Mesothelial cell of epicardium (in vitro differentiated cells): ENCODE results near the gene GSG1L. TPM values are rescaled to one million over a fixed set of nuclear protein-coding genes. Genes with fewer than 3 reads are reported as not detected.

ENCODE experiments used
- DNase-seq, 2 experiments: peaks; one replicate each; pipeline ENCODE4 v3.0.0; 2021; ENCODE audit warnings: low spot score in 2 of 2; ENCODE audit not compliant: unreplicated experiment in 2 of 2
- H3K27ac Mint-ChIP-seq: 2 replicates; pipeline ENCODE4 v1.8.0; 2021; ENCODE audit warnings: mixed read lengths
- H3K27me3 Mint-ChIP-seq: 2 replicates; pipeline ENCODE4 v1.8.0; 2021; ENCODE audit warnings: low read depth, mixed read lengths
- H3K36me3 Mint-ChIP-seq: 2 replicates; pipeline ENCODE4 v1.8.0; 2021; ENCODE audit warnings: mixed read lengths
- H3K4me1 Mint-ChIP-seq: 2 replicates; pipeline ENCODE4 v1.8.0; 2021; ENCODE audit warnings: mixed read lengths
- H3K4me3 Mint-ChIP-seq: 2 replicates; pipeline ENCODE4 v1.8.0; 2021; ENCODE audit warnings: mild to moderate bottlenecking, moderate library complexity, mixed read lengths
- H3K9me3 Mint-ChIP-seq: 2 replicates; pipeline ENCODE4 v1.8.0; 2021; ENCODE audit warnings: mixed read lengths
- total RNA-seq: library from RNA; stranded (reverse); gene quantifications from 3 replicates; pipeline ENCODE4 v1.2.1, GENCODE V29; 2021
- TF ChIP-seq, protein P1 (sequence below): fragments of 200-600 bp; sonication (generic); IDR thresholded peaks from one replicate; pipeline ENCODE4 v1.5.0; 2021; ENCODE audit warnings: antibody characterized with exemption; ENCODE audit not compliant: unreplicated experiment

The GSG1L gene
- total RNA-seq, 1 donor from 2014 or later: 1.7 TPM

DNA sequence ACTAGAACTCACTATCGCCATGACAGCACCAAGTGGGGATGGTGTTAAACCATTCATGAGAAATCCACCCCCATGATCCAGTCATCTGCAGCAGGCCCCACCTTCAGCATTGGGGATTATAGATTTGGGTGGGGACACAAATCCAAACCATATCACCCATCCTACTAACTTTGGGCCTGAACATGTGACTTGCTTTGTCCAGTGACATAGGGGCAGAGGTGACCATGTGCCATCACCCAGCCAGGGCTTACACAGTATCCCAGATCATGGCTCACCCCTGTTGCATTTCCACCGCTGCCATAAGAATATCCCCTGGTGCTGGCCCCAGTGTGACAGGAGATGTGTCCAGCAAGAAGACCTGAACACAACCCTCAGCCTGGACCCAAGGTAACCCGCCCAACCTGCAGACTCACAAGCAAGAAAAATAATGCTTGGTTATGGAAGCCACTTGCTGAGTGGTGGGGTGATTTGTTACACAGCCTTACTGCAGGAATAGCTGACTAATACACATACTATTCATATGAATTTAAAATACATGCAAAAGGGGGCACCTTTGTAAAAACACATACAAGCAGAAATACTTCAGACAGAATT lies 130.9 kb downstream of the GSG1L start:
- Mint-ChIP-seq H3K36me3 (no peaks in the 10 kb centered on the region), H3K27me3 (peaks cover 42% of the 10 kb centered on the region), H3K4me1 (no peaks in the 10 kb centered on the region), H3K27ac (no peak overlapping the region), H3K4me3 (no peak overlapping the region), H3K9me3 (no peaks in the 10 kb centered on the region)
- no peak for DNase-seq
- TF ChIP-seq, protein P1, sequence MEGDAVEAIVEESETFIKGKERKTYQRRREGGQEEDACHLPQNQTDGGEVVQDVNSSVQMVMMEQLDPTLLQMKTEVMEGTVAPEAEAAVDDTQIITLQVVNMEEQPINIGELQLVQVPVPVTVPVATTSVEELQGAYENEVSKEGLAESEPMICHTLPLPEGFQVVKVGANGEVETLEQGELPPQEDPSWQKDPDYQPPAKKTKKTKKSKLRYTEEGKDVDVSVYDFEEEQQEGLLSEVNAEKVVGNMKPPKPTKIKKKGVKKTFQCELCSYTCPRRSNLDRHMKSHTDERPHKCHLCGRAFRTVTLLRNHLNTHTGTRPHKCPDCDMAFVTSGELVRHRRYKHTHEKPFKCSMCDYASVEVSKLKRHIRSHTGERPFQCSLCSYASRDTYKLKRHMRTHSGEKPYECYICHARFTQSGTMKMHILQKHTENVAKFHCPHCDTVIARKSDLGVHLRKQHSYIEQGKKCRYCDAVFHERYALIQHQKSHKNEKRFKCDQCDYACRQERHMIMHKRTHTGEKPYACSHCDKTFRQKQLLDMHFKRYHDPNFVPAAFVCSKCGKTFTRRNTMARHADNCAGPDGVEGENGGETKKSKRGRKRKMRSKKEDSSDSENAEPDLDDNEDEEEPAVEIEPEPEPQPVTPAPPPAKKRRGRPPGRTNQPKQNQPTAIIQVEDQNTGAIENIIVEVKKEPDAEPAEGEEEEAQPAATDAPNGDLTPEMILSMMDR: no peak

DNA sequence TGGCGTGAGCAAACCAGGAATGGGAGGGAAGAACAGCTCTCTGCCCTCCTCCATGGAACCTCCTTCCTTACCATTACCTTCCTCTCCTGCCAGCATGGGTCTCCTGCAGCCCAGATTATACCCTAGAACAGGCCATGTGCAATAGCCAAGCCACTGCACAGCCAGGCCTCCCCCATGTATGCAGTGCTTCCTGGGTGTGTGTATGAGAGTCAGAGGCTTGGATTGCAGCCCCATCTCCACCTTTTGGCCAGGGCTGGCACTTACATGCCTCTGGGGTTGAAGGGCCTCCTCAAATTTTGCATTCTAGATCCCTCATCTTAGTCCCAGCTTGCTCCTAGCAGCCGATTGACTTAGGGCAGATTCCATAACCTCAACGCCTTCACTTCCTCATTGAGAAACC lies 133.7 kb downstream of the GSG1L start:
- no peak overlapping the region for H3K27ac Mint-ChIP-seq
- peaks cover 56% of the 10 kb centered on the region for H3K27me3 Mint-ChIP-seq

DNA sequence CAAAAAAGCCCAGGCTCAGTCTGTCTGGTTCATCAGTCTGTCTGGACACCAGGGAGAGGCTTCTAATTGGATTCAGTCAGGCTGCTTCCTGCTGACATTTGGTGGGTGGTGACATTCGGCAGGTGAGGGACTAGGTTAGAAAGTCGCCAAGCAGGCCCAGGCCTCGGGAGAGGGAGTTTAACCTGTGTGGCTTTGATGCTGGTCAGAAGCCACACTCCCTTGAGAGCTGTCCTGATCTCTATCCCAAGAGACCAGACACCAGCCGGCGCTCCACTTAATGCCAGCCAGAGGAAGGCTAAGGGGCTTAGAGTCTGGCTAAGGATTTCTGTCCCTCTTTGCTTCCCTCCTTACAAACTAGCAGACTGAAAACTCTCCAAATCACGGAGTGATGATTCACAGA lies 135.0 kb downstream of the GSG1L start:
- TF ChIP-seq, protein P1: no peak
- peaks cover 51% of the 10 kb centered on the region for H3K27me3 Mint-ChIP-seq
- no peak overlapping the region for H3K27ac Mint-ChIP-seq
- H3K4me1 Mint-ChIP-seq: no peaks in the 10 kb centered on the region
- H3K9me3 Mint-ChIP-seq: no peaks in the 10 kb centered on the region
- DNase-seq: no peak
- no peak overlapping the region for H3K4me3 Mint-ChIP-seq
- no peaks in the 10 kb centered on the region for H3K36me3 Mint-ChIP-seq

More for the DNA sequence above, 133.7 kb downstream of the GSG1L start:
- TF ChIP-seq, protein P1: no peak
- Mint-ChIP-seq H3K36me3 (no peaks in the 10 kb centered on the region), H3K9me3 (no peaks in the 10 kb centered on the region), H3K4me3 (no peak overlapping the region), H3K4me1 (no peaks in the 10 kb centered on the region)
- no peak for DNase-seq

DNA sequence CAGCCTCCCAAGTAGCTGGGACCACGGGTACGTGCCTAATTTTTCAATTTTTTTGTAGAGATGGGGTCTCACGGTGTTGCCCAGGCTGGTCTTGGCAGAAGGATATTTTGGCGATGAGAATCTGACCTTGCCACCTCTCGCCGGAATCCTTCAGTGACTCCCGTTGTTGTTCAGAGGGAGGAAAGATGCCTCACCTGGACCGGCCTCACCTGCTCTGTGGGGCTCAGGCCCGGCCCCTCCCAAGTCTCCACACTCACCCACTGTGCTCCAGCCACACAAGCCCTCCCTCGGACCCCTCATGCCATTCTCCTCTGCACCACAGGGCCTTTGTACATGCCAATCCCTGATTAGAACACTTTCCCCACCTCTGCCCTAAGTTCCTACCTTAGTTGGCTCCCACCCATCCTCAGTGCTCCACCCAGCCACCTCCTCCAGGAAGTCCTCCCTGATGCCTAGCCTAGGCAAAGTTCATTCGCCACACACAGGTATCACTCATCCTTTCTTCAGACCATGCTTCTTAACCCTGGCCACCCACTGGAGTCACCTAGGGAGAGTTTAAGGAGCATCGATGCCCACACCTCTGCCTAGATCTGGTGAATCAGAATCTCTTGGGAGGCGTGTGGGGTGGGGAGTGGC lies 136.1 kb downstream of the GSG1L start:
- no peaks in the 10 kb centered on the region for H3K9me3 Mint-ChIP-seq
- H3K4me1 Mint-ChIP-seq: no peaks in the 10 kb centered on the region
- H3K4me3 Mint-ChIP-seq: no peak overlapping the region
- no peak overlapping the region for H3K27ac Mint-ChIP-seq
- H3K36me3 Mint-ChIP-seq: no peaks in the 10 kb centered on the region
- TF ChIP-seq, protein P1: no peak
- DNase-seq: no peak
- peaks cover 52% of the 10 kb centered on the region for H3K27me3 Mint-ChIP-seq

DNA sequence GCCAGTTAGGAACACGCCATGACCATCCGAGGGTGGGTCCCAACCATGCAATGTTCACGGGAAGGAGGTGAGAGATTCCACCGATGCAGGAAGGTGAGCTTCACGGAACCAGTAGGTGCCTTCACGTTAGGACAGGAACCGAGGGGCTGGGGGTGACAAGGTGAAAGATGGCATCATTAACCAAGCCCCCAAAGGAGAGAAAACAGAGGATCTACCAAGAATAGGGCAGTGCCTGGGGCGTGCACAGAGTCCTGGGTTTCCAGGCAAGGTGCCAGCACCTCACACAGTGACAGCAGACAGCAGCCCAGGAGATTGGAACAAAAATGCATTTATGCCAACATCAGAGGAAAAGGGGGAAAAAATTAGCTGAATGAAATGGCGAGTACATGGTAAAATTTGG lies 137.9 kb downstream of the GSG1L start:
- H3K27ac Mint-ChIP-seq: no peak overlapping the region
- H3K9me3 Mint-ChIP-seq: no peaks in the 10 kb centered on the region
- no peaks in the 10 kb centered on the region for H3K36me3 Mint-ChIP-seq
- TF ChIP-seq, protein P1: no peak
- no peak for DNase-seq
- no peak overlapping the region for H3K4me3 Mint-ChIP-seq
- peaks cover 2% of the 10 kb centered on the region for H3K4me1 Mint-ChIP-seq
- H3K27me3 Mint-ChIP-seq: peaks cover 61% of the 10 kb centered on the region
